PC-3 (cell line): ENCODE measurements around the gene STXBP3.

Experiments used
- CTCF ChIP-seq: fragments of 300-600 bp; sonication (generic); conservative IDR thresholded peaks from 2 replicates; pipeline ENCODE4 v1.5.1; 2017; ENCODE audit warnings: antibody characterized with exemption, low read depth, mild to moderate bottlenecking, low read length
- EZH2 ChIP-seq: fragments of 300-600 bp; sonication (generic); IDR thresholded peaks from one replicate; pipeline ENCODE4 v1.6.1; 2017; ENCODE audit warnings: antibody characterized with exemption, mild to moderate bottlenecking, low read length; ENCODE audit not compliant: unreplicated experiment
- EZH2phosphoT487 ChIP-seq: fragments of 300-600 bp; sonication (generic); IDR thresholded peaks from 2 replicates; pipeline ENCODE4 v1.6.1; 2018; ENCODE audit warnings: mild to moderate bottlenecking, antibody characterized with exemption, low read length, borderline replicate concordance

DNA sequence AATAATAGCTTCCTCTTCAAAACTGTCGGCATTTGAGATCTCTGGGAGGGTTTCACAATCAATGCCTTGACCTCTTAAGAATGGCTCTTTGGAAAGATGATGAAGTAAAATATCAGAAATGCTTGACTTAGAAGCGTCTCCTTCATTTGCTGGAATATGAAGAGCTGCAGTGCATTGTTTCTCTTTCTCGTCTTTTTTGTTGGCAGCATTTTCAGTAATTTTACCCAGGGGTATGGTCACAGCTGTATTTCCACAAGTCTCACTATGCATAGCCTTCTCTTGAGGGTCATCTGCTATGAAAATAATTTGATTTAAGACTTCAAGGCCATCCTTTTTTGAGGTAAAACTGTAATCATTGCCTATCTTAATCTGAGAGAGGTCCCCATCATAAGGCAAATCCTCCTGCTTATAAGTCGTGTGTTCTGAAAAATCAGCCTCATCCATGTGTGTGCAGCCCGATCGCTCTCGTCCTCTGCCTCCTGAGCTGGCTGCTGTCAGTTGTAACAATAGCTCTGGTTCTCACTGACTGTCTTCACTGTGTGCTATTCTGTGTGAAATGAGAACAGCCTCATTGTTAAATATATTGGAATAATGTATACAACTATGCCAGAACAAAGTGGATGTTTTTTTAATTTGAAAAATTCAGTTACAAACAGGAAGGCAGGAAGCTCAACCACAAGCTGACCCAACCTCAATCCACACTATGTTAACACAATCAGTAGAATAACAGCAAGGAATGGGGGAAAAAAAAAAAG, 105.9 kb downstream of the STXBP3 start:
- TF ChIP-seq CTCF = no peak
- no peak for TF ChIP-seq EZH2phosphoT487
- no peak for TF ChIP-seq EZH2
